OCI-LY3 (cell line): ENCODE measurements around the gene GRAP.

ENCODE experiments used
- H2AFZ ChIP-seq: fragments of 200-600, 300-600 bp; shearing (Covaris generic); 2 replicates; pipeline ENCODE4 v1.6.0; 2014; ENCODE audit warnings: antibody characterized with exemption, low read depth, low read length
- H3K27ac ChIP-seq: fragments of 200-600, 300-600 bp; sonication (generic); 2 replicates; pipeline ENCODE4 v1.5.1; 2014; ENCODE audit warnings: mild to moderate bottlenecking, low read length, moderate library complexity, mixed read lengths
- H3K27me3 ChIP-seq: fragments of 200-600, 300-600 bp; sonication (generic); 2 replicates; pipeline ENCODE4 v1.6.1; 2014; ENCODE audit warnings: low read depth, low read length, mixed read lengths
- H3K36me3 ChIP-seq: fragments of 200-600, 300-600 bp; sonication (generic); replicated peaks from 2 replicates; pipeline ENCODE3; 2014; ENCODE audit warnings: low read depth, low read length, mixed read lengths
- H3K4me1 ChIP-seq: fragments of 300-600, 200-600 bp; sonication (generic); 2 replicates; pipeline ENCODE4 v1.6.1; 2014; ENCODE audit warnings: low read length, mixed read lengths
- H3K4me2 ChIP-seq: fragments of 200-600, 300-600 bp; sonication (generic); 2 replicates; pipeline ENCODE4 v1.6.1; 2014; ENCODE audit warnings: low read length, mixed read lengths
- H3K4me3 ChIP-seq: fragments of 300-600, 200-600 bp; sonication (generic); 2 replicates; pipeline ENCODE4 v1.5.1; 2014; ENCODE audit warnings: antibody characterized with exemption, mild to moderate bottlenecking, low read length, moderate library complexity
- H3K79me2 ChIP-seq: fragments of 300-600, 200-600 bp; shearing (Covaris generic); 2 replicates; pipeline ENCODE4 v1.6.1; 2014; ENCODE audit warnings: mild to moderate bottlenecking, low read length, mixed read lengths
- H3K9ac ChIP-seq: fragments of 300-600, 200-600 bp; shearing (Covaris generic); 2 replicates; pipeline ENCODE4 v1.6.0; 2014; ENCODE audit warnings: mild to moderate bottlenecking, low read length, moderate library complexity
- H3K9me3 ChIP-seq: fragments of 200-600, 300-600 bp; shearing (Covaris generic); 2 replicates; pipeline ENCODE4 v1.6.1; 2014; ENCODE audit warnings: low read length, mixed read lengths; ENCODE audit not compliant: insufficient read depth
- H4K20me1 ChIP-seq: fragments of 200-600, 300-600 bp; sonication (generic); 2 replicates; pipeline ENCODE4 v1.6.1; 2016; ENCODE audit warnings: low read length, mixed read lengths; ENCODE audit not compliant: insufficient read depth
- EZH2phosphoT487 ChIP-seq: fragments of 200-600 bp; shearing (Covaris generic); IDR thresholded peaks from 2 replicates; pipeline ENCODE4 v1.6.1; 2018; ENCODE audit warnings: antibody characterized with exemption, mixed run types, low read depth
- TF ChIP-seq, protein P1 (sequence below): fragments of 200-600, 300-600 bp; sonication (generic); IDR thresholded peaks from 2 replicates; pipeline ENCODE4 v1.5.1; 2014; ENCODE audit warnings: antibody characterized with exemption, low read length, low read depth

GRAP gene

DNA sequence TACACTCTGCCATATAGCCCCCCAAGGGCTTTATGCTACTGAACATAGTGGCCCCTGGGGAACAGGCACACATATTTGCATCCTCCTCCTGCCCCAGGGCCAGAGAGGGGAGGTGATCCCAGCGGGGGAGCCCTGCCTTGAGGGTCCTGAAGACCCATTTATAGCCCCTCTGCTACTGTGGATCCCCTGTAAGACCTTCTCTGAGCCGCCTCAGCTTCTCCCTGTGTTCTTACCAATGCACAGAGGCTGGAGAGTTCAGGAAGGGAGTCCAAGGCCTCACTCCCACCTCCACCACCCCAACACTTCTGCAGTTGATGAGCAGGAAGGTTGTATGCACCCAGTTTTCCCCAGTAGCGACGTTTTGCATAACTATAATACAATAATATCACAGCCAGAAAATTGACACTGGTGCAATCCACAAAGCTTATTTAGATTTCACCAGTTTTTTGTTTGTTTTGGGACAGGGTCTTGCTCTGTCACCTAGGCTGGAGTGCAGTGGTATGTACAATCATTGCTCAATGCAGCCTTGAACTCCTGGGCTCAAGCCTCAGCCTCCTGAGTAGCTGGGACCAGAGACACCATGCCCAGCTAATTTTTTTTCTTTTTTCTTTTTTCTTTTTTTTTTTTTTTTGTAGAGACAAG, 40.8 kb downstream of the GRAP start:
- Histone ChIP-seq H3K36me3 (no peaks in the 10 kb centered on the region), H3K4me1 (no peaks in the 10 kb centered on the region), H3K79me2 (no peaks in the 10 kb centered on the region), H3K4me2 (no peak overlapping the region), H3K27ac (no peak overlapping the region), H3K27me3 (no peaks in the 10 kb centered on the region), H2AFZ (no peak overlapping the region), H3K9ac (no peak overlapping the region), H3K9me3 (no peaks in the 10 kb centered on the region), H4K20me1 (no peaks in the 10 kb centered on the region), H3K4me3 (no peak overlapping the region)
- TF ChIP-seq EZH2phosphoT487: no peak
- TF ChIP-seq, protein P1, sequence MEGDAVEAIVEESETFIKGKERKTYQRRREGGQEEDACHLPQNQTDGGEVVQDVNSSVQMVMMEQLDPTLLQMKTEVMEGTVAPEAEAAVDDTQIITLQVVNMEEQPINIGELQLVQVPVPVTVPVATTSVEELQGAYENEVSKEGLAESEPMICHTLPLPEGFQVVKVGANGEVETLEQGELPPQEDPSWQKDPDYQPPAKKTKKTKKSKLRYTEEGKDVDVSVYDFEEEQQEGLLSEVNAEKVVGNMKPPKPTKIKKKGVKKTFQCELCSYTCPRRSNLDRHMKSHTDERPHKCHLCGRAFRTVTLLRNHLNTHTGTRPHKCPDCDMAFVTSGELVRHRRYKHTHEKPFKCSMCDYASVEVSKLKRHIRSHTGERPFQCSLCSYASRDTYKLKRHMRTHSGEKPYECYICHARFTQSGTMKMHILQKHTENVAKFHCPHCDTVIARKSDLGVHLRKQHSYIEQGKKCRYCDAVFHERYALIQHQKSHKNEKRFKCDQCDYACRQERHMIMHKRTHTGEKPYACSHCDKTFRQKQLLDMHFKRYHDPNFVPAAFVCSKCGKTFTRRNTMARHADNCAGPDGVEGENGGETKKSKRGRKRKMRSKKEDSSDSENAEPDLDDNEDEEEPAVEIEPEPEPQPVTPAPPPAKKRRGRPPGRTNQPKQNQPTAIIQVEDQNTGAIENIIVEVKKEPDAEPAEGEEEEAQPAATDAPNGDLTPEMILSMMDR: no peak

DNA sequence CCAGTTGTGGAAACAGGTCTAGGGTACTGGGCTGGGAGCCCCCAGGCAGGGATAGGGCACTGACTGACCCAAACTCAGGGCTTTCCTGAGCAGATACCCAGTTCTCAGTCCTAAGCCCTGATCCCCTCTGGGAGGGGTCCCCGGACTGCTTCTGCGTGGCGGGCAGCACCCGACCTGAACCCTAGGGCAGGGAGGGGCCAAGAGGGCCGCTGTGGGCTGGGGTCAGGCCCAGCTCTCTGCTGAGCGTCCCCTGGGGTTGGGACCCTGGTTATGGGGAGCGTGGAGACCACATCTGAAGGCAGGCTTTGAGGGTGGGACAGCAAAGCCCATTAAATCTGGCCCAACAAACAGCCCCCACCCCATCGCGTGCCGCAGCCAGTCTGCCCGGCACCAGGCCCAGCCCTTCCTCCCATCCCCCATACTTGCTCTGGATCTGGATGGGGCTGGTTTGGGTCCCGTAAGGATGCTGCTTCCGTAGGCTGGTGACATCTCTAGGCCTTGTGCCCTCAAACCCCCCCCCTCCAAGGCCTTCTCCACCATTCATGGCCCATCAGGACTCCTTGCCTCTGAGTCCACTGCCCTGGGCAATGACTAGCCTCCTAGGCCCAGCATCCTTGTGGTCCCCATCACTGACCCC, 41.5 kb downstream of the GRAP start:
- H4K20me1 ChIP-seq: no peaks in the 10 kb centered on the region
- H3K79me2 ChIP-seq: no peaks in the 10 kb centered on the region
- H3K4me1 ChIP-seq: no peaks in the 10 kb centered on the region
- no peak overlapping the region for H2AFZ ChIP-seq
- H3K9ac ChIP-seq: peak overlapping the region; percentile 81
- no peaks in the 10 kb centered on the region for H3K9me3 ChIP-seq
- H3K27me3 ChIP-seq: no peaks in the 10 kb centered on the region
- H3K36me3 ChIP-seq: no peaks in the 10 kb centered on the region
- peak overlapping the region; percentile 56 for H3K27ac ChIP-seq
- H3K4me3 ChIP-seq: peak overlapping the region; percentile 87
- TF ChIP-seq, protein P1: no peak
- no peak for TF ChIP-seq EZH2phosphoT487
- peak overlapping the region; percentile 83 for H3K4me2 ChIP-seq

DNA sequence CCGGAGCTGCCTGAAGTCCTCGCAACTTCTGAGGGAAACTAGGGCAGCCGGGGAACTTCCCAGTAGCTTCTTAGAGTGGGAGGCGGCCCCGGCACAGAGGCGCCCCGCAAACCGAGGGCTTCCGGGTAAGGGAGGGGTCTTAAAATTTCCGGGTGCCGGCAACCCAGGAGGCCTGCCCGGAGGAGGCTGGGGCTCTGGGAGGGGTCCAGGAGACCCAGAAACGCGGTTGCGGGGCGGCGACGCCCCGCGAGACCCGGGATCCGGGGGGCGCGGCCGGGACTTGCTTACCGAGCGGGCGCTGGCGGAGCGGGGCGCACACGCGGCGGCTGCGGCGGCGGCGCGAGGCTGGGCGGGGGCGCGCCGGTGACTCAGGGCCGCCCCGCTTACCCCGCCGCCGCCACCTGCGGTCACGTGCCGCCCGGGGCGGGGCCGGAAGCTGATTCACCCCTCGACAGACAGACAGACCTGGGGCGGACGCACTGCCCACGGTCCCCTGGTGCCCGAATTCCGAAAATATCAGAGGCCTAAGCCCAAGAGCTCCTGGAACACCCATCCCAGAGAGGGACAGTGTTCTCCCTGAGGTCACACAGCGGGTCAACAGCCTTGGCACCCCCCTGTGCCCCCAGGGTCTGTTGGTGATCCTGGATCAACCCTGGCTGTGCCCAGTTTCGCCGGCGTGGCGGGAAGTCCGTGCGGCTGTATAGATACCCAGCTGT, 42.2 kb downstream of the GRAP start, which contains the start of gene FAM83G:
Gene FAM83G (minus strand): TSS at position 344 of the 716 bp plus-strand sequence. CDS start 723 bp downstream, outside the sequence.
- Histone ChIP-seq H3K27me3 (no peaks in the 10 kb centered on the region), H3K4me3 (peak within 1 kb of the TSS; percentile 87), H3K9me3 (no peaks in the 10 kb centered on the region), H3K27ac (peak within 1 kb of the TSS; percentile 56), H4K20me1 (no peaks in the 10 kb centered on the region), H3K79me2 (no peaks in the 10 kb centered on the region), H3K4me2 (peak within 1 kb of the TSS; percentile 83), H3K36me3 (no peaks in the 10 kb centered on the region), H2AFZ (no peak within 1 kb of the TSS), H3K9ac (peak within 1 kb of the TSS; percentile 81), H3K4me1 (no peaks in the 10 kb centered on the region)
- no peak for TF ChIP-seq EZH2phosphoT487
- TF ChIP-seq, protein P1: no peak
